ENCODE measurements around the gene DYNC1I1.

Gene DYNC1I1

DNA sequence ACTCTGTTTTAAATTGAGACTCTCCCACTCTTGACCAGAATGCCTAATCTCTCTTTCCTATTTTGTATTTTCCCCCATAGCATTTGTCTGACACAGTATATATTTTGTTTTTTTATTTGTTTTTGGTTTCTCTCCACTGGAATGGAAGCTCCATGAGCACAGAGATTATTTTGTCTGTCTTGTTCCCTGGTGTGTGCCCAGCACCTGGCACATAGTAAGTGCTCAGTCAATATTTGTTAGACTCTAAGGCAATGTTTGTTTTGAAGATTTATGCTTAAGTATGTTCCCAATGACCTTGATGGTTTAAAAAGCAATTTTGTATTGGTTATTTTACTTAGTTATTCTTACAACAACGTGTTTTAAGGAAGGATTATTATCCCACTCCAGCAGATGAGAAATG lies 201.8 kb downstream of the DYNC1I1 start:
- DNase-seq: no peak

GRCh38 chr7:95976369-95977060 lies 204.2 kb downstream of the DYNC1I1 start:
- peak in 1 of 2 experiments; percentile 57 for DNase-seq

GRCh38 chr7:95977994-95978393 lies 205.6 kb downstream of the DYNC1I1 start:
- DNase-seq: no peak

DNA sequence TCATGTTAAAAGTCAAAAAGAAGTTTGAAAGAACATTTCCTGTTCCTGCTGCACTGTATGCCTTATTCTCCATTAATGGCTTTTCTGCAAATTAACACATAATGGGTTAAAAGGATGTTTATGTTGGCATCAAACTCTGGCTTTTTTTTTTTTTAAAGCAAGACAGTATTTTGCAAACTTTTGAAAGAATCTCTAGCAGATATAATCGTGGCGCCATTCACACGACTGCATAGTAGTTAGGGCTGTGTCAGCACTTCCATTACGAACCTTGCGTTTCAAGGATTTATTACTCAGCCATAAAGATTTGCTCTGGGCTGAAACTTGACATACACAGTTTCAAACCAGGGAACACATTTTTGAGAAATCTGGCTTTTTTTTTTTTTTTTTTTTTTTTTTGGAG lies 207.8 kb downstream of the DYNC1I1 start:
- no peak for DNase-seq

DNA sequence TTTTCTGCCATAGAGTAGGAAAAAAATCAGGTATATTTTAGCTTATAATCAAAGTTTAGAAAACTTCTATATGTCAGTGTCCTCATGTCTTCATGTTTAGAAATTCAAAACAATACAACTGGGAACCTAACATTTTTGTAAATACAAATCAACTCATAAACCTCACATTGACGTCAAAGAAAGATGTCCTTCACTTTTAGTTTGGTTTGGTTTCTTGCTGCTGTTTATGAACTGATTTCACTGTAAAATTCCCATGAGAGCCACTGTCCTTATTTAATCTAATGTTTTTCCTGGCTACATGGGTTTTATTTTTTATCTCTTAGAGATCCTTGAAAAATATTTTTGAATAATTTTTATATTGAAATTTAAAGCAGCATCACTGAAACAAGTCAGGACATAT lies 208.4 kb downstream of the DYNC1I1 start:
- DNase-seq: no peak

- DNase-seq: no peak
Measured at GRCh38 chr7:95986178-95986764, 213.9 kb downstream of the DYNC1I1 start.

GRCh38 chr7:95989301-95989700 lies 216.9 kb downstream of the DYNC1I1 start:
- DNase-seq: no peak

DNA sequence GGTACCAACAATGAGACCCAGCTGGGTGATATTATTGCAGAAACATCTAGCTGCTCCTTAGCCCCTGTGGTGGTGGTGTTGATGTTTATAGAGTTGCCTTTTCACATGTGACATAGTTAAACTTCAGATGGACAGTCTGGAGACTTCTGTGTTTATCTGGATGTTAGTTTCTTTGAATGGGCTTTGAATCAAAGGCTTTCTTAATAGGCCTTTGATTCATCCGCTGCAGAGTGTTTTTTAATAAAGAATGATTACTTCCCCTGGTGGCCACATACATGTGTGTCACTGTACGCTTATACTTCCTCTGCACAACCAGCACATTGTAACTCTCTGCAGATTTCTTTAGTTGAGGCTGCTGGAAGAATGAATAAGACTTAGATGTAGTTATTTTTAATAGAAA lies 221.0 kb downstream of the DYNC1I1 start:
- DNase-seq: no peak

- DNase-seq: no peak
Measured at GRCh38 chr7:95996174-95996573, 223.8 kb downstream of the DYNC1I1 start.

DNA sequence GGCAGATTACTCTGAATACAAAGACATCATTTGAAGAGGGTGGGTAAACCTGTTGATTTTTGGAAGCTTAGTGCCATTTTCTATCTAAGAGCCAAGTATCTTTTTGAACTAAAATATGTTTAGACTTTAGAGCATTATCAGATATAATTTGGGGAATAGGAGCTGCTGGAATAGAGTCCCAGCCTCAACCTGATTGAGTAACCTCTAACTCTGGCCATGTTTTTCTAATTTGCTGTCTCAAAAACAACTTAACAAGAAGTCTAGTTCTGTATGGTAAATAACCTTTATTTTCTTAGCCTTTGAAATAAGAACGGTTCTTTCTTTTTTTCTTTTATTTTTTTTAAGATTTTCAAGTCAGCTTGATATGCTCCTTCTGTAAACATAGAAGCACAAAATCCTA lies 224.5 kb downstream of the DYNC1I1 start:
- no peak for DNase-seq

GRCh38 chr7:95997632-95998031 lies 225.3 kb downstream of the DYNC1I1 start:
- DNase-seq: no peak

- DNase-seq: no peak
Measured at GRCh38 chr7:95999481-95999880, 227.1 kb downstream of the DYNC1I1 start.

DNA sequence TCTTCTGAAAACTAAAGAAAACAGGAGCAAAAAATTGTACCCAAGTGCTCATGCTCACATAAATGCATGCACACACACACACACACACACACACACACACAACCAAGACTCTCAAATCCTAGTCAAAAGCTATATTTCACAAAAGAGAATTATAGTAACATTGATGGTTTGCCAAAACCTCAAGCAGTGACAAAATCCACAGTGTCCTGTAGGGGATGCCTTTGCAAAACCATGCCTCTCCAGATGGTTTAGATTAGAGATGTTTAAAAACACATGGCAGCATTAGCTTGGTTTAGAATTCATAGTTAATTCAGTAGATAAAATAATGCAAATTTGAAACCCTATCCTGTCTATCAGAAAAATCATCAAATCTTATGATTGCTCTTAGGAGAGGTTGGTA lies 232.2 kb downstream of the DYNC1I1 start:
- no peak for DNase-seq

- no peak for DNase-seq
Measured at GRCh38 chr7:96005271-96005670, 232.9 kb downstream of the DYNC1I1 start.

- DNase-seq: no peak
Measured at GRCh38 chr7:96009148-96009547, 236.8 kb downstream of the DYNC1I1 start.

- no peak for DNase-seq
Measured at GRCh38 chr7:96013836-96014235, 241.5 kb downstream of the DYNC1I1 start.

DNA sequence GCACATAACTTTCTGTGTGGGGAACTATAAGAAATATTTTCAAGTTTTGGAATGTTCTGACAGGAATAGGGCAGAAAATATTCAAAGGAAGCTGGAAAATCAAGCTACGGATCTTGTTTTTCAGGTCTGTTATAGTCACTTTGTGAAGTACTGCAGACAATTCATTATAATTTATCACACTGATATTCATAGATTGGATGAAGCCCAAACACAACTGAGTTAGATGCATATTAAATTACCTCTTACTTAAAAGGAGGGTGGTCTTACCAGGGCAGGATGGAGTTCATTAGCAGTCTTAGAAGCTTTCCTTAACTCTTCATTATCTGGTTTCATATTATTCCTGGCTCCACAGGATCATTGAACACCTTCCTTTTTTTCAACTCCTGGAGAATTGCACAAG lies 242.3 kb downstream of the DYNC1I1 start:
- no peak for DNase-seq

GRCh38 chr7:96016056-96016586 lies 243.8 kb downstream of the DYNC1I1 start:
- no peak for DNase-seq

DNA sequence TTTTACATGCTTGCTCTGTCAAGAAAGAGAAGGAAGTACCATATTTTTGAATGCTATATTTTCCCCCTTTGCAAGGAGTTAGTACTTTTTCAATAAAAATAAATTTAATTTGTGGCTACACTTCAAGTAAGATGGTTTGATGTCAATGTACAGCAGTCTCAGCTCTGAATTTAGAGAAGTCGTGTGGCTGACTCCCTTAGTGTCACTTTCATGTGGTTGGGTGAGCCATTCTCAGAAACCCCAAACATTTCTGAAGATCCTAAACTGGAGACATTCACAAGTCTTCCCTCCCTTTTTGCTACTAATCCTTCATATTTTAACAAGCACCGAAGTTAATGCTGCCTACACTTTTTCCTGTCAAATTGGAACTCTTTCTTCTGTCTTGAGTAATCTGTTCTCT lies 244.4 kb downstream of the DYNC1I1 start:
- DNase-seq: no peak

GRCh38 chr7:96017877-96018276 lies 245.5 kb downstream of the DYNC1I1 start:
- no peak for DNase-seq

- DNase-seq: peak in 1 of 2 experiments; percentile 17
Measured at GRCh38 chr7:96021568-96021967, 249.2 kb downstream of the DYNC1I1 start.

DNA sequence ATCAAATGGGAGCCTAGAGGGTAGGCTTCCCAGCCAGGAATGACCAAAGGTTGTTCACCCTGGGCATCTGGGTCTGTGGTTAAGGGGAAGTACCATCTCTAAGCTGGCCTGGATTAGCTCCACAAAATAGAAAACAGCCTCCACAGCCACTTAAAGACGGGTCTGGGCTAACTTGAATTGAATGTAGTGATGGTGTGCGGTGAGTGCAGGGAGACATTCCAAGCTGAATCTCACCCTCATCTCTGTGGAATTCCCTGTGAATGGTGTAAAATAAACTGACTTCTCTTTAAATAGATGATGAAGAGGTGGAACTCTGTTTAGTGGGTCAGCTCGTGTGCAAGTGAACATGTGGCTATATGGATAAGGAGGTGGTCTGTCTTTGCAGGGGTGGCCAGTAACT lies 251.0 kb downstream of the DYNC1I1 start:
- no peak for DNase-seq

GRCh38 chr7:96026010-96026409 lies 253.7 kb downstream of the DYNC1I1 start:
- DNase-seq: no peak

- no peak for DNase-seq
Measured at GRCh38 chr7:96026611-96027010, 254.3 kb downstream of the DYNC1I1 start.

- no peak for DNase-seq
Measured at GRCh38 chr7:96028729-96029128, 256.4 kb downstream of the DYNC1I1 start.
